DMS 273 treated with DMSO at 0.1 percent for 48 hours (cell line): ENCODE measurements around the gene AEN.
"Not testable (repeated sequence)": the region's sequence is repeated elsewhere in the genome, so short reads cannot be mapped to it uniquely, and the experiment has no call there.

Experiments
- DNase-seq: peaks from one replicate; lab custom pipeline; 2025; lab: John Stamatoyannopoulos, UW

The AEN gene

DNA sequence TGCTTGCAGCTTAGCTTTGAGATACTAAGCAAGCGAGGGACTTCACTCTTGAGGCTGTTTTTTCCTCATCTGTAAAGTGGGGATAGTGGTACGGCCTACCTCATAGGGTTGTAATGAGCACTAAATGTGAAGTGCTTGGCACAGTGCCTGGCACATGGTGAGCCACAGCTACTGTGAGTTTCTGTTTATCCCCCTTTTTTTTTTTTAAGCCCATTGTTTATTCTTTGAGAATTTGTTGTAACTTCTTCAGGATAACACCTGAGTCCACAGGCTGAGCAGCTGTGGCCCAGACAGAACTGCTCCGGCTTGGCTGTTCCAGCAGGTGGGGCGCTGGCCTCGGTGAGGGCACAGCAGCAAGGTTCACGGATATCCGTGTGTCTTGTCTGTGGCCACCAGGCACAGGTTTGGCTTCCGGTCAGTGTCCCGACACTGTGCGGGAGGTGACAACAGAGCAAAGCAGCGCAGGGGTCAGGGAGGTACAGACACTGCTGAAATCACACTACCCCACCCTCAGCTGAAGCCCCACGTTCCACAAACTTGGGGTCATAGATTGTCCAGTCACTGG is 10.4 kb downstream of the AEN start:
- no peak for DNase-seq

DNA sequence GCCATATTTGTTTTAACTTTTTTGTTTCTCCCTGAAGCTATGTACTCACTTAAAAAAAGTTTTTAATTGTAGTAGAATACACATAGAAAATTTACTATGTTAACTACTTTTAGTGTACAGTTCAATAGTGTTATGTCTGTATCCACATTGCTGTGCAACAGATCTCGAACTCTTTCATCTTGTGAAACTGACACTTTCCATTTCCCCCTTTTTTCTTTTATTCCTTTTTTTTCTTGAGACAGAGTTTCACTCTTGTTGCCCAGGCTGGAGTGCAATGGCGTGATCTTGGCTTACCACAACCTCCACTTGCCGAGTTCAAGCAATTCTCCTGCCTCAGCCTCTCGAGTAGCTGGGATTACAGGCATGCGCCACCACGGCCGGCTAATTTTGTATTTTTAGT is 11.7 kb downstream of the AEN start:
- DNase-seq, result not testable (repeated sequence)

DNA sequence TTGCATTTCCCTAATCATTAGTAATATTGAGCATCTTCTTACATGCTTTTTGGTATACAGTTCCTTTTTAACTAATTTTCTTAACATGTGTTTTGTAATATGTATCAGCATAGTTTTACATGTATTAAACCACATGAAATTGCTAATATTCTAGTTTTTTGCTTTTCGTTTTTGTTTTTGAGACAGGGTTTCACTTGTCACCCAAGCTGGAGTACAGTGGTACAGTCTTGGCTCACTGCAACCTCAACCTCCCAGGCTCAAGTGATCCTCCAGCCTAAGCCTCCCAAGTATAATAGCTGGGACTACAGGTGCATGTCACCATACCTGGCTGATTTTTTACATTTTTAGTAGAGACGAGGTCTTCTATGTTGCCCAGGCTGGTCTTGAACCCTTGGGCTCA is 13.3 kb downstream of the AEN start:
- no peak for DNase-seq

DNA sequence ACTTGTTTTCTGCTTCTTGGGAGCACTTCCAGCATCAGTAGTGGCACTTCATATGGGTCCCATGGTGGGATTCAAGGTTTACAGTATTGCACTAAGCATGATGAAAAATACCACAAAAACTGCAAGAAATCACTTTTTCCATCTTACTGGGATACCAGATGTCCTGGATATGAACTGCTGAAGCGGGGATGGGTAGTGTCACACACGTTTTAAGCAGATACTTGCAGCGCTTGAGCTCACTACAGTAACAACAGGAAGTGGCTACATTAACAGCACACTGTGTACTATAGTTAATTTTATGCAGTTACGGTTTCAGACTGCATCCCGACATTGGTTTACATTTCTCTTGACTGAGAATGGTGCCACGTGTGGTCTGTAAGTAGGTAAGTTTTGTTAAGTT is 14.2 kb downstream of the AEN start:
- no peak for DNase-seq

GRCh38 chr15:88636050-88636449 is 14.9 kb downstream of the AEN start:
- DNase-seq, result no peak

DNA sequence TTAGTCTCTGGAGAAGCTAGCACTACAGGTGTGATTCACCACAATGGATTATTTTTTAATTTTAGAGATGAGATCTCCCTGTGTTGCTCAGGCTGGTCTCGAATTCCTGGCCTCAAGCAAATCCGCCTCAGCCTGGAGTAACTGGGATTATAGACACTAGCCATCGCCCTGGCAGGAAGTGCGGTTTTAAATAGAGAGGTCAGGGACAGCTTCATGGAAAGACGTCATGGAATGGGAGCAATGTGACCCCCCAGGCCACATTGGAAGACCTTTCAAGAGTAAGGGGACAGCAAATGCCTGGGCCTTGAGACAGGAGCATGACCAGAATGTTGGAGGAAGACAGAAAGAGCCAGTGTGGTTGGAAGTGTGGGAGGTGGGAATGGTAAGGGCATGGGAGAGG is 15.5 kb downstream of the AEN start:
- DNase-seq, result no peak

- DNase-seq, result no peak
Measured at GRCh38 chr15:88637436-88637835, 16.3 kb downstream of the AEN start.

DNA sequence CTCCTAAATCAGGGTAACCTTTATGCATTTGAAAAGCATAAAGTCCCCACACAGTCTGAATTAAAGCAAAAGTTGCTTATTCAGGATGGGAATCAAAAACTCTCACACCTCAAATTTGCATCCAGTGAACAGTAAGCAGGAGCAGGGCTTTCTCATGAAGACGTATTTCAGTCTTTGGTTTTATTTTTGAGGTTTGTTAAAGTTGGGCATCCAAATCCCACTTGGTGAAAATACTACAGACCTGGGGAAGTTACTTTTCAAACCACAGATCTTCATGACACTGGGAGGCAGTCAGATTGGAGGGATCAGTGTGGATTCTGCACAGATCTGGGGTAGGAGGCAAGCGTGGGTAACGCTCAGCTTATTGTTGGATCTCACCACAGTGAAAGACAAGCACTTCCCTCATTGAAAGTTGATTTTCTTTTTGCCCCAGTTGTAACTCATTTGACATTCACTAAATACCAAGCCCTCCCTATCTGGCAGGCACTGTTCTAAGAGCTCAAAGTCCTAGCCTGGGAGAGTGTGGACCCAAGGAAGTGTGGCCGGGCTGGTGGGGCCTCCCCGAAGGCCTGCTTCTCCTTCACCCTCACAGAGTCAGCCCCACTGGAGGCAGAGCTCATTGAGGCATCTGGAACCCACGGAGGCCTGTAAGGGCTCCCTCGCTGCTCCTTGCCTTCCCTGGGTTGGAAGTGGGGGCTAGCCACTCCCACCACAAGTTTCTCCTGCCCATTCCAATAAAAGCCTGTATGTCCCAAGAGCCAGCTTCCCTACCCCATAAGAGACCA is 16.9 kb downstream of the AEN start:
- no peak for DNase-seq

DNA sequence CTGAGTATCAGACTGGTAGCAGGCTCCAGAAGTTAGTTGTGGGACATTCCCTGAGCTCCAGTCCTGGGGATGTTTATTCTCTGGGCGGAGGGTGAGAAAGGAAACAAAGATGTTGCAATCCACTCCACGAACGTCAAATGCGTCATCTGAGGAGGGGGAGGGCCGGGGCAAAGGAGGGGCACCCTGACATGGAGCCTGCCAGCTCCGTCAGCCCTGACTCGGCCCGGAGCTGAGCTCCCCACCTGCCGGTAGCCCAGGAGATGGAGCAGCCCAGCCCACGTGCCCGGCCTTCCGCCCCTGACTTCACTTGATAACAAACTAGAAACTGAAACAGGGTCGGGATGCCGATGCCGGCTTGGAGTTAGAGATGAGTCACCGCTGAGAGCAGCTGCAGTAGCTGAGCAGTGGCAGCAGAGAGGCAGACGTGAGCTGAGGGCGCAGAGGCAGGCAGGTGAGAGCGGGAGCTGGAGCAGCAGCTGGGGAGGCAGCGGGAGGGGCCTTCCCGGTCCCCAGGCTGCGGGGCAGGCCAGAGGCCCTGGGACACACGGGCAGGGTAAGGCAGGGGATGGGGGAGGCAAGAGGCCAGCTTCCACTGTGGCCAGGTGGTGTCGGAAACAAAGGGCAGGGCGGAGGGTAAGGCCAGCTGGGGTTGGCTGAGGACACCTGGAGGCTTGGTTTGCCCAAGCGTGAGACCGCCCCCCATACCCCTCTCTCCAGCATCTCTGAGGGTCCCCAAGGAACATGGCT is 17.7 kb downstream of the AEN start, which contains the start of gene ISG20:
Gene ISG20, plus strand, starts transcription at position 391 of the 747 bp plus-strand sequence. Its CDS starts 351 bp downstream, at position 742.
- peak; percentile 78 for DNase-seq

- no peak for DNase-seq
Measured at GRCh38 chr15:88641959-88642452, 20.9 kb downstream of the AEN start.

DNA sequence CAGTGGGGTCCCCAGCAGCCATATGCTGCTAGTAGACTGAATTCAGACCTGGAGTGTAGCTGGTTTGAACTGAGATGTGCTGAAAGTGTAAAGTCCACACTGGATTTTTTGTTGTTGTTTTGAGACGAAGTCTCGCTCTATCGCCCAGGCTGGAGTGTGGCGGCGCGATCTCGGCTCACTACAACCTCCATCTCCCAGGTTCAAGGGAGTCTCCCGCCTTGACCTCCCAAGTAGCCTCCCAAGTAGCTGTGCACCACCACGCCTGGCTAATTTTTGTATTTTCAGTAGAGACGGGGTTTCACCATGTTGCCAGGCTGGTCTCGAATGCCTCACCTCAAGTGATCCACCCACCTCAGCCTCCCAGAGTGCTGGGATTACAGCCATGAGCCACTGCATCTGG is 21.4 kb downstream of the AEN start:
- DNase-seq, result not testable (repeated sequence)

- no peak for DNase-seq
Measured at GRCh38 chr15:88644741-88645140, 23.6 kb downstream of the AEN start.

DNA sequence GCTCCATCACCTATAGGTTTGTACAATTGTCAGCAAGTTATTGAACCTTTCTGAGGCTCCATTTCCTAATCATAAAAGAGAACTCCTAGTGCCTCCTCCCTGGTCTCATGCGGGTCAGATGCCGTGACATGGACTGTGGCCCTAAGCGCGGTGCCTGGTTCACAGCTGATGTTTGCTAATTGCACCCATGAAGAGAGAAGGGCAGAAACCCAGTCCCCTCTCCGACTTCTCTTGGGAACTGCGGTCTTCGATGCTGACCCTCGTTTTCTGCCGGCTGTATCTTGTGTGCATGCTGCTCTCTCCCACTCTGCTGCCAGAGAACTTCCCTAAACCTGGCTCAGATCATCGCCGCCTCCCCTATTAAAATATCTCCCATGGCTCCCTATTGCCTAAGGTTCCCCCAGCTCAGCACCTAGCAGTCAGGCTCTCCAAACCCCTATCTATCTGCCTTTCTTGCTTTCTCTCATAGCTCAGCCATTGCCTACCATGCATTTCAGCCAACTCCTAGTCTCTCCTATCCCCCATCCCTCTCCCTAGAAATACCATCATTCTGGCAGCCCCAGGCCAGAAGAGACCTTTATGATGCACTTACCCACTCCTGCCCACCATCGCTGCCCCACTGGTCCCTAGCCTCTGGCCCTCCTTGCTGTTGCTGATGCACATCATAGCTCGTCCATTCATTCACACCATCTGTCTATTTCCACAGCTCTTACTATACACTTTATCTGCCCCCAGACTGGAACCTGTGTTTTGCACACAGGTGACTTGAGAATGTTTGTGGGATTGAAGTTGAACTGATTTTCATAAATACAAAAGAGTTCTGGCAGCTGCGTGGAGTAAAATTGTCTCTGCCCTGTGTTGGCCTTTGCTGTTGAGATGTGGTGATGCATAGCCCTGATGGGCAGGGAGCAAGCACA is 24.3 kb downstream of the AEN start:
- no peak for DNase-seq

DNA sequence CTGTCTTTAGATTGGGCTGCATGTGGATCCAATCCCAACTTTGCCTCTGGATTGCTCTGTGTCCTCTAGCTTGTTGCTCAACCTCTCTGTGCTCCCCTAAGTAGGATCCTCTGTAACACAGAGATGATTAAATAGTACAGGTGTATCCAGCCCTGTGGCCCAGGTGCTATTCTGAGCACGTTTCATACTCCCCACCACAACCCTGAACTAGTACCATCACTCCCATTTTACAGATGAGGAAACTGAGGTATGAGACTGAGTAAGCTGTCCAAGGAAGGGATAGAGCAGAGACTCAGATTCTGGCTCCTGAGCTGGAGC is 24.9 kb downstream of the AEN start:
- no peak for DNase-seq

- no peak for DNase-seq
Measured at GRCh38 chr15:88646951-88647350, 25.8 kb downstream of the AEN start.

GRCh38 chr15:88647351-88648105 is 26.4 kb downstream of the AEN start:
- no peak for DNase-seq

DNA sequence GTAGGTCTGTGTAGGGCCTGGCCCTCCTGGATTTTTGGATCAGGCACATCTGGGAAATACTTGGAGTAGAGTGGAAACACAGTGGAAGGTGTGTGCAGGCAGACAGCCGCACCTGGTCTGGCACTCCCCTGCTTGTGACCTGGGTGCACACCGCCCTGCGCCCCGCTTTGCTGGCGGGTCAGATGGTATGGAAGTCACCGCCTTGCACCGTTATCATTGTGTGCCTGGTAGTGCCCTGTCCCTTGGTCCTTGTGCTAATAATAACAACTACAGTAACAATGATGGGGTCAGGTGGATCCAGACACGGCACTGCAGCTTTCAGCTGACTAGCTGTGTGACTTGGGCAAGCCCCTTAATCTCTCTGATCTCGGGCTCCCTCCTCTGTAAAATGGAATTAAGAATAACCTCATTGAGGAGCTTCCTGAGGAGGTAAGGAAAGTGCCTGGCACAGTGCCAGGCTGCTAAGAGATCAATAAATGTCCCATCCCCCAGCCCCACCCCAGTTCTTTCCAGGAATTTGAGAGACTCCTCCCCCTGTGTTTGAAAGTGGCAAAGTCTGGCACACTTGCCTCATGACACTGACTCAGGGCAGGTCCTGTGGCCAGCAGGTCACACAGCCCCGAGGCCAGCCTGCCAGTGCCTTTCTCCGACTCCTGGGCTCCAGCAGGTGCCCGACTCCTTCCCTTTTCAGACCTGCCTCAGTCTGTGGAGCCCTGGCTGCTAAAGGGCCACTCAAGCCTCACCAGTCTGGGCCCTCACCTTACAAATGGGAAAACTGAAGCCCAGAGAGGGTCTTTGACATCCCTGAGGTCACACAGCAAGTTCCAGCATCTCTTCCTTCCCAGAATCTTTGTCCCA is 27.4 kb downstream of the AEN start:
- DNase-seq, result no peak

DNA sequence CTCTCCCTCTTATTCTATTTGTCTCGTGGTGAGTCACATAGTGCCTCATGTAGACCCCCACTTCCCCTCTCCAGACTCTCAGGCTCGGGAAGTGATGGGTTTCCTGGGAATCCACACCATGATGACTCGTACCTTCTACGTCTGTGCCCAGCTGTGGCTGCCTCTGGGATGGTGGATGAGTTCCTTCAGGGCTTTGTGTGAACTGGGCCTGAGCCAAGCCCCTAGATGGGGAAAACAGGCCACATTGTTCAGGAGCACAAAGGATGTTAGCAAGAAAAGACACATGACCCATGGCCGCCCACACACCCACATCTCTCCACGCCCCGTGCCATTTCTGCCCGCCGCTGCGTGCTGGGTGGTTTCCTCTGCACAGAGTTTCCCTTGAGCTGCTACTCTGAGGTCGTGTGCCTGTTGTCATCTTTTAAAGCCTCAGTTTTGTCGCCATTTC is 28.2 kb downstream of the AEN start:
- DNase-seq, result no peak

GRCh38 chr15:88649753-88650551 is 28.8 kb downstream of the AEN start:
- no peak for DNase-seq
